Glomerular visceral epithelial cell (primary cell): ENCODE results near the gene CORO1C.

Experiments used
- DNase-seq: peaks from one replicate; pipeline ENCODE4 v3.0.0-alpha.2; 2016; ENCODE audit errors: extremely low spot score

Gene CORO1C

DNA sequence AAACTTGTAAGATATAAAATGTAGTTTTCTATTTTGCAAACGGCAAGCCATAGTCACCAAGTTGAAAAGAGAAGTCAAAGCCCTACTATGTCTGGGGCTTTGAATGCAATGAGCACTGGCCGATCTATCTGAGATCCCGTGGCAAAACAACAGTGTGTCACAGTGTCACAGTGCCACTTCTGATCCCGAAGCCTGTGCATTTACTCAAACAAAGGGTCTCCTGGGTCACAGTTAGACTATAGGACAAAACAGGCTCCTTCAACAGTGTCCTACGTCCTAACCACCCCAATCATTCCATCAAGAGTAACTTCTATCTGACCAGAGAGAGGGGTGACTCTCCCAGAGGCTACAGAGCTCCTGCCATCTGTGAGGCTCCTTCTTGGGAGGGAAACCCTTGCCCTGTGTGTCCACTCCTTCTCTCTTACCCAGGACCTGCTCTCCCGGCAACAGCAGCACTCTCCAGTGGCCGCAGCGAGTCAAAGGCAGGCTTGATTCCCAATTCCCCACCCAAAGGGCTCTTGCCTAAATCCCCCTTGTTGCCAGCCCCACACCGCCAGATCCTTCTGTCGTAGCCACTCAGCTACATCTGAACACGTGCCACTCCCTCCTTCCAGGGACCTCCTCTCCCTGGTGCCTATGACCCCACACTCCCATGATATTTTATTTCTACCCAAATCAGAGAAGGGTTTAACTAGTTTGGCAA is 83.6 kb downstream of the CORO1C start:
- no peak for DNase-seq

- DNase-seq = no peak
Observed at GRCh38 chr12:108646600-108647579, 84.4 kb downstream of the CORO1C start.

- no peak for DNase-seq
Observed at GRCh38 chr12:108645686-108646599, 85.4 kb downstream of the CORO1C start.

DNA sequence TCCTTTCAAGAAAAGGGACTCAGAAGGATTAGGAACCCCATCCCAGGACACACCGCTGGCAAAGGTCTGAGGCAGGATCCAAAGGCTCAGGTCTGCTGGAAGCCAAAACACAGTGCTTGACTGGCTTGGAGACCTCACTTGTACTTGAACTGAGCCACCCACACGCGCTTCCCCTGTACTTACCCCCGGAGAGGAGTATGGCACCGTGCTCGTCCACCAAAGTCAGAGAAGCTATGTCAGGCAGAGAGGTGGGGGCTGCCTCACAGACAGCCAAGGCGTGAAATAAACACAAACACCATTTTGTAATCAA is 86.6 kb downstream of the CORO1C start:
- DNase-seq = no peak

GRCh38 chr12:108643941-108644810 is 87.1 kb downstream of the CORO1C start:
- peak; percentile 83 for DNase-seq

DNA sequence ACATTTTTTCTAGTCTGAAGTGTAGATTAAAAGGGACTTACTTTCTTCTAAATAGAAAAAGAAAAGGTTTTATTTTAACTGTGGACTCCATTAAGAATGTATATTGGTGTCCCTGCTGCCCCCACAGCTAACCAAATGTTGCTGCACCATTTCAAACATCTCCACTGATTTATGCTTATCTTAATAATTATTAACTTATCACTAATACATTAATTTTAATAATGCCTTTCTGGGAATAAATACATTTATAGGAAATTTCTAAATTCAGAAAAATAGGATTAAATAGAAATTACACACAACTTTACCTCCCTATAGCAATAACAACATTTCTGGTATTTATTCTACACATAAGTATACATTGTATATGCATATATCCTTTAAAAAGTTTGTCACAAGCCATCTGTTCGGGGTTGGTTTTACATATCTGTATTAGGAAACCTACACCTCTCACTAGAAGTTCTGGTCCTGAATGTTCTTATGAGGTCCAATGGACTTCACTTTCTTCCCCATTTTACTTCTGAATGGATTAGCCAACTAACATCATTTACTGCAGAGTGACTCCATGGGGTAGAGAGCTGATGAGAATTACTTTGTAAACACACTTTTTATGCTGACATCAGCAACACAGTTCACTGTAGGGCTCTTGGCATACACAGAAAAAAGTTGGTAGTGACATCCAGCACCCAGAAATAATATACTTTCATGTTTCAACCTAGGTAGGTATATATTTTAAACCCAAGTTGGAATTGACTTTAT is 88.2 kb downstream of the CORO1C start:
- no peak for DNase-seq

- no peak for DNase-seq
Observed at GRCh38 chr12:108642269-108642870, 88.9 kb downstream of the CORO1C start.

- no peak for DNase-seq
Observed at GRCh38 chr12:108641446-108642268, 89.7 kb downstream of the CORO1C start.

GRCh38 chr12:108640802-108641445 is 90.4 kb downstream of the CORO1C start:
- DNase-seq = peak; percentile 77

- no peak for DNase-seq
Observed at GRCh38 chr12:108638997-108639822, 92.1 kb downstream of the CORO1C start.

DNA sequence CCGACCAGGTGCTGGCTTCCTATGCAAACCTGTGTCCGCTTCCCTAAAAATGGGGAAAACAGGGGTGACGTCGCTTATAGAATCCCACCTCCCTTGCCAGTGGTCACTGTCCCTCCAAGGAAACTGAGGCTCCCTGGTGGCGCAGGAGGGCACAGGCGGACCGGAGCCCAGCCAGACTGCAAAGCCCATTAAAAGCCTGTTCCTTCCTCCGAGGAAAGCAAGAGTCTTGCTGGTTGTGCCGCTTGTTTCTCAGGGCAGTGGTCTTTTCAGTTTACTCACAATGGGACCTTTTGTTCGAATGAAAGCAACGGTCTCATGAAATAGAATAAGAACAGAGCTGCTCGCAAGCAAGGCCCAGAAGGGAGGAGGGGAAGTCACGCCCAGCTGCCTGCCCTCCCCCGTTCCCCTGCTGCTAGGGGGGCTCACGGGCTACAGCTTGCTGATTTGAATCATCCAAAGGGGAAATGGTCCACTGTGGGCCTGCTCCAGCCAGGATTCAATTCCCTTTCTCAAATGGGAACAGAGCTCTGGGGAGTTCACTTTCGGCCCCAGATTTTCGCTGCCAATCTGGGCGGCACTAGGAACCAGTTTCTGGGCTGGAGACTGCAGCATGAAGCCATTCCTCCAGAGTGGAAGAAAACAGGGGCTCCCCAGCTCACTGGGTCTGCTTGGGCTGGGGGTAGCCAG is 93.0 kb downstream of the CORO1C start:
- DNase-seq = no peak

- no peak for DNase-seq
Observed at GRCh38 chr12:108637222-108637971, 93.9 kb downstream of the CORO1C start.

GRCh38 chr12:108635997-108636808 is 95.1 kb downstream of the CORO1C start:
- no peak for DNase-seq

GRCh38 chr12:108635201-108635996 is 95.9 kb downstream of the CORO1C start:
- peak; percentile 39 for DNase-seq
